Inflammatory macrophage treated with lipopolysaccharide for 4 hours (primary cell): ENCODE results near the gene LDLRAD4.

Experiments
- DNase-seq: peaks from one replicate; pipeline ENCODE4 v3.0.0-alpha.2; 2020

LDLRAD4 gene

DNA sequence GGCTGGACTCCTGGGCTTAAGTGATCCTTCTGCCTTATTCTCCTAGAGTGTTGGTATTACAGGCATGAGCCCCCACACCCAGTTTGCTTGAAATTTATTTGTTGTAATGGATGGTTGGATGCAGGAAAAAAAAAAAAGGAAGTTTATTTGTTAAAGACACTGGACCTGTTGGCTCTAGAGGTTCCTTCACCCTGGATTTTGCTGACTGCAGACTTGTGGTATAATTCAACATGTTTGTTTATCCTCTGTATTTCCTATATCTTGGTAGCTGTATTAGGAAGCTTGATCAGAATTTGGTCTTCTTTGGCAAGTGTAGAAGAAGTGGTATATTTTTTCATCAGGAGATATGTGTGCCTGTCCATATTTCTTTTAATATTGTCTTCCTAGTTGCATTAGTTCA lies 138.7 kb downstream of the LDLRAD4 start:
- DNase-seq = no peak

DNA sequence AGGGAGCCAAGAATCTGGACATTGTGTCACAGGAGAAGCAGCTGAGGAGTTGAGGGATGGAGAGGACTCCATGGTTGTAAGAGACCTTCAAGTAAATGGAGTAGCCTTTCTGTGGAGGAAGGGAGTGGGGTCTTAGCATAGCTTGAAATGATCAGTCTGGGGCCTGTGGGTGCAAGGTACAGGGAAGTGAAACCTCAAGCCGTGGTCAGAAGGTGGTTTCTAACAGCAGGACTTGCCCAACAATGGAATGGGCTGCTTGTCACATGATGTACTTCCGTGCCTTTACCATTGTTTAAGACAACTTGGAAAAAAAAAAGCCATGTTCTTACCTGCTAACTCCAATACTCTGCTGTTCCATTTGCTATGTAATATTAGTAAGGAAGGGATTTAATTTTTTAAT lies 140.7 kb downstream of the LDLRAD4 start:
- peak; percentile 64 for DNase-seq

DNA sequence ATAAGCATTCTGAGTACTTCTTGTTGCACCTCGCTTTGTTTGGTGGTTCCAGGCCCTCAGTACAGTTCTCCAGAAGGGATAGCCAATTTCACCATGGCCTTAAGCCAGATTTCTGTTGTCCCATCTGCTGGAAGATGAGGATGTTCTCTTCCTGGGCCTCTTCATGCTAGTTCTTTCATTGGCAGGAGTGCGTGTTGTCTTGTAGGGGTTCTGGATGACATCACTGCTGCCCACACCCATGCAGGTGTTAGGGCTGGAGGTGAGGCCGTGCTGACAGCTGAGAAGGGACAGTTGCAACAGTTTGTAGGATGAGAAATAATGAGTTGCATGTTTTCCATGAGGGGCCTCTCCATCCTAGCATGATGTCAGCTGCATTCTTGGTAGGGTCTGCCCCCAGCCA lies 142.9 kb downstream of the LDLRAD4 start:
- no peak for DNase-seq

DNA sequence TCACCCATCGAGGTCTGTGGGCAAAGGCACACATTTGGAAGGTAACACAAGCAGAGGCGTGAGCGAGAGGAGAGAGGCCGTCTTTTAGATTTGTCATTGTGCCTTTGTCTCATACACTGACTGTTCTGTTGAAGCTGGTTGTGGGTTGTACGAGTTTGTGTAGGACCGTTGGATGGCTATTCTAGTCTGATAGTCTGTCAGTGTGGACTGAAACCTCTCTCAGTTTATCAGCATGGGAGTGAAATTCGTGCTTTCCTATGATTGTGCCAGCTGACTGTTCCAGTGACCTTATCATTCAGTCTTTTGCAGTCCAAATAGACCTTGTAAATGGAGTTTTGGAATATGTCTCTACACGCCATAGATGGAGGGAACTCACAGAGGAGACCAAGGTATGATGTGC lies 143.5 kb downstream of the LDLRAD4 start:
- DNase-seq = no peak

DNA sequence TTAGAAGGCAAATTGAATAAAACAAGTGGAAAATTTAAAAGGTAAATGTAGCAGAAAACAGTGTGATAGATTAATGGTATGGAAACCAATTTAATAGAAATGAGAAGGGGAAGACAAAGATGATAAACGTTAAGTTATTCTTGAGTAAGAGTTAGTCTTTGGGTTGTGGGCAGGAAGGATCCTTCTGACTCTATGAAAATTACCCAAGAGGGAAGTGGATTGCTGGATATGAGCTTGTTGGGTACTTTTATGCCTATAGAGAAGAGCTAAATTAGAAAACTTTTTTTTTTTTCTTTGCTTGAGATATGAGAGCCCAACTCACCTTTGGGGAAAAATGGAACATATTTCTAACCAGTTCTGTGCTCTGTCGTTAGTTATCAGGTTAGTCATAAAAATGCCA lies 144.0 kb downstream of the LDLRAD4 start:
- DNase-seq = peak; percentile 78

DNA sequence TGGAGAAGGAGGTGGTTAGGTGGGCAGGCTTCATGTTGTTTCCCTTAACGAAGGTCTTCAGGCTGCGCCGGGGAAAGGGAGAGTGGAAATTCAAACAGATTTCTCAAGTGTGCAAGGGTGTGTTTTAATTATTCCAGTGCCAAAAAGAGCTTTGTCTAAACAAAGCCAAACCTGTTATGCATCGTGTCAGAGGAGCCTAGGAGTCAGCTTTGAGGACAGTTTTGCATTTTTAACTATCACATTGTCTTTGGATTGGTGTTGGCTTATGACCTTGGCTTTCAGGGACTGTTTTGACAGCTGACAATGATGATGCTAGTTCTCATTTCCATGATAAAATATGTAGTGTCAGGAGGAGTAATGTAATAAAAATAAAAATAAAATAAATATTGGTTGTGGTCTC lies 144.8 kb downstream of the LDLRAD4 start:
- no peak for DNase-seq

DNA sequence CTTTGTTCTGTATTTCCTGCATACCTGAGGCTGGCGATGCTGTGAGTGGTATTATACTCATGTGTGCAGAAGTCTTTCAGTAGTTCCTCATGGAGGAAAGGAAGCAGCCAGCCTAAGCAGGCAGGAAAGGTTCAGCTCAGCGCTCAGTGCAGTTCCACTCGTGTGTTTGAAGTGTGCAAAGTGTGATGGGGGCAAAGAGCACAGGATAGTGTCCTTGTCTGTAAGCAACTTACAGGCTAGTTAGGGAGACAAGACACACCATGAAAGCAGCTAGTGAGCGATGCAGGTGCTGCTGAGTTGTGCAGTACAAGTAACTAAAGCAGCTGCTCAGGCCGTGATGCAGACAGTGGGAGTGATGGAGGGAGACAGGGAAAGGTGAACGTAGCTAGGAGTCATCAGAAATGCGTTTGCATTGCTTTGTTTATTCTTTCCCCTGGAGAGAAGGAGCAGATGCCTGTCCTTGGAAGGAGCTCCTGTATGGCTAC lies 146.2 kb downstream of the LDLRAD4 start:
- DNase-seq = no peak

DNA sequence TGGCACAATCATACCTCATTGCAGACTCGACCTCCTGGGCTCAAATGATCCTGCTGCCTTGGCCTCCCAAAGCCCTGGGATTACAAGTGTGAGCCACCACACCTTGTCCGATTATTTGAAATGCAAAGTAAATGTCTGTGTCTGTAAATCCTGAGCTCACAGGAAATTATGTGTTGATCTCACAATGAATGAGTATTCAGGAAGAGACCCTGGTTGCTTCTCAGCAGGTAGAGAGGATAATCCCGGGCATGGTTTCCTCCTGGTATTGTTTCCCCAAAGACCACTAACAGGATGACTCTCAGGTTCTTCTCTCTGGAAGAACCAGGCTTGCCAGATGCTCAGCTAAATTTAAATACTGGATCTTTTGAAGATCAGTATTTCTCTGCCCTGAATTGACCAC lies 147.6 kb downstream of the LDLRAD4 start:
- no peak for DNase-seq

DNA sequence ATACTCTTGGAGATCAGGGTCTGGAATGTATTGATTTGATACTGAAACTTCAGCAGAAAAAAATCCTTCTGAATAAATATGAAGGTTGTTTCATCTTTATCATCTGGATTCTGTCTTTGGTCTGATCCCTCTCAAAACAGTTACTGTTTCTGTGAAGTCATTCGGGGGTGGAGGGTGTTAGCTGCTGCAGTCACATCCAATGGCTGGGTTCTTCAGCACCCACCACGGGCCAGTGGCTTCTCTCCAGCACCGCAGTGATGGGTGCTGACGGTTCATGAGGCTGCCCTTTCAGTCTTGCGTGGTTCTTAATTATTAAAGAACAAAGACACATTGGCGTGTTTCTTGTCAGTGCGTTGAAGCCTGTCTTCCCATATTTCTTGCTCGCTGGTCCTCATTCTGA lies 148.0 kb downstream of the LDLRAD4 start:
- no peak for DNase-seq

DNA sequence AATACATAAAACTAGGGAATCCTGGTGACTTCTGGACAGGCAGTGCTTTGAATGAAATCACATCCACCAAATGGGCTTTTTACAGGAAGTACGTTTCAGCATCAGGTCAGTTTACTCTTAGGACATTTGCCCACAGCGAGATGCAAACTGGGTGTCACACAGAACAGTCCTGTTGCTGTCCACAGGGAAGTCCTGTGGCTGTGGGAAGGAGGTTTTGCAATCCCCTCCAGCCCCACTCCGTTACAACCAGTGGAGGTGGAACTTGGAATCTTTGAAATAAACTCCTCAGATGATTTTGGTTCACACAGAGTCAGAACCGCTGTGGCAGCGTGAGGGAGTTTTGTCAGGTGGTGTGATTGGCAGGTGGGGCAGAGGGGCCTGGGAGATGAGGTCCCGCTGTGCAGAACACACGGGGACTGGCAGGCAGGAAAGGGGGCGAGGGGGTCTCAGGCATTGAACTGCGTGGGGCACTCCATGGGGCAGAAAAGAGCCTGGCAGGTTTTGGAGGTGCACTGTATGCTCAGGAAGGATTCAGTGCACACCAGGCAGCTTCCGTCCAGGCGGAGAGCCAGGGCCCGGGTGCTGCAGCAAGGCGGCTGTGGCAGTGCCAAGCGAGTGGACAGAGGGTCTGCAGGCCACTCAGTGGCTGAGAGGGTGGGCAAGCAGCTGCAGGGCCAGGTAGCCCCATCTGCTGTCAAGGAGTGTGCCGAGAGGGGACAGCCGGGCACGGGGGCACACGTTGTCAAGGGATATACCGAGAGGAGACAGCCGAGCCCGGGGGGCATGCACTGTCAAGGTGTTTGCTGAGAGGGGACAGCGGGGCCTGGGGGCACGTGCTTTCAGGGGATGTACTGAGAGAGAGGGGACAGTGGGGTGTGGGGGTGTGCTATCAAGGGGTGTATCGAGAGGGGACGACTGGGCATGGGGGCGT lies 148.7 kb downstream of the LDLRAD4 start:
- peak; percentile 54 for DNase-seq

DNA sequence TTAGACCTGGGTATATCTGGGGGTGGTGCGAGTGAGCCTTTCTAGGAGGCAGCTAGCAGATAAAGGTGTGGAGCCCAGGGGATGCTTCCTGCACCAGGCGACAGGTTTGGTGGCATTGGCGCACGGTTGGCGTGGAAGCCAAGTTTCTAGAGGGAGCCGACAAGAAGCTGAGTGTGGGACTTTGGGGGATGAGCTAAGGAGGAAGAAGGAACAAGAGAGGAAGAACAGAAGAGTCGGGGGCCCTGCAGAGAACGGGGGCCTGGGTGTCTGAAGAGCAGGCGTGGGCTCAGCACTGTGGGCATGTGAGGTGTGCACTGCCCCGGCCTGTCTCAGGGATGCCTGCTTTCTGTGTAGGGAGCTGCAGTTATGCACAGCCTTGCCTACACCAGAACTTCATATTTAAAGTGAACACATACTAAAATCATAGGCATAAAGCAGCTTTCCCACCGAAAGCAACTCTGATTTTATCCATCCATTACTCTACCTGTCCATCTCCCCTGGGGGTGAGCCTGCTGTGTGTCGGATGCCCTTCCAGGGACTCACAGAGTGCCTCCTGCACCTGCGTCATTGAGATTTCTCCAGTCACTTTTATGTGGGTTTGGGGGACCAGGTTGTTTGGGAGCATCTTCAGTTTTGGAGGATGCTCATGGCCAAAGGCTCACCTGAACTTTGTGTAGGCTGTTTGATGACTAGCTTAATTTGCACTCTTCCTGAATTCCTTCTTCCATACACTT lies 149.7 kb downstream of the LDLRAD4 start:
- no peak for DNase-seq

DNA sequence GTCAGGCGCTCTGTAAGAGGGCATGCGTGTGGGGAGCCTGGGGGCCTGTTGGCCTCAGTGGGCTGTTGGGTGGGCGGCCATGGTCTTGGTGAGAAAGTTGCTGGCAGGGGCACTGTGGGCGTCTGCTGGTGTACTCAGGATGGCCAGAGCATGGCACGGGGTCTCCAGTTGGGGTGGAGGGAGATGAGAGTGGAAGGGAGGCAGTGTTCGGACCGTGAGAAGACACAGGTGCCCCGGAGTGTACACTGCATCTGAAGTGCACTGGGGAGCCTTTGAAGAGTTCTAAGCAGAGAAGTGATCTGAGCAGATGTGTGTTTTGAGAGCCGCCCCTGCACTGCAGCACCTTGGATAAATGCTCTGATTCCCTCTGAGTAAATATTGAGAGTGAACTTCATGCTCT lies 150.8 kb downstream of the LDLRAD4 start:
- DNase-seq = no peak

DNA sequence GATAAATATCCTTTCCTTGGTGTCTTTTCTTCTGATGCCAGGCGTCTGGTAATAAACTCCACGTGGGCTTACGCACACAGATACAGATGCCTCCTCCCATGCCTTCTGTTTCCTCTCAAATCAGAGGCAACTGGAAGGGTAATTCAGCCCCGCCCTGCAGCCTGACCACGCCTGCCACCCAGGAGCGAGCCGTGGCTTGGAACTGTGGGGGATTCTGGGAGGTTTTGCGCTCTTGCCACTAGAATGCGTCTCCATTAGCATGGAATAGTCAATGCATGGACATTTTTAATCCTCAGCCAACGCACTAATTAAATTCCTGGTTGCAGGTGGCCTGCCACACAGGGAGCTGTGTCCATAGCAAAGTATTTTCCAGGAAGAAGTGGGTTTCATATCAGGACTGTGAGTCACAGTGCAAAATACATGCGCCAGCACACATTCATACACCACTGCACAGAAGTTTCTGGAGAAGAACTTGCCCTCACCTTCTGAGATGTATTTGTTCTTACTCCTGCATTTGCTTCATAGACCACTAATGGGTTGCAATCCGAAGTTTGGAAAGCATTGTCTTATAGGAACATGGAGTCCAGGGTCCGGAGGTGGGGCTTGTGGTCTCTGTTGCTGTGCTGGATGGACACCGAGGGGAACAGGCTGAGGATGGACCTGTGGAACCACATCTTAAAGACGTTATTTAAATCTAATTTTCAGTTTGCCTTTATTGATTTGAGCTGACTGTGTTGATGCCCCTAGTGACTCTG lies 151.4 kb downstream of the LDLRAD4 start:
- no peak for DNase-seq

DNA sequence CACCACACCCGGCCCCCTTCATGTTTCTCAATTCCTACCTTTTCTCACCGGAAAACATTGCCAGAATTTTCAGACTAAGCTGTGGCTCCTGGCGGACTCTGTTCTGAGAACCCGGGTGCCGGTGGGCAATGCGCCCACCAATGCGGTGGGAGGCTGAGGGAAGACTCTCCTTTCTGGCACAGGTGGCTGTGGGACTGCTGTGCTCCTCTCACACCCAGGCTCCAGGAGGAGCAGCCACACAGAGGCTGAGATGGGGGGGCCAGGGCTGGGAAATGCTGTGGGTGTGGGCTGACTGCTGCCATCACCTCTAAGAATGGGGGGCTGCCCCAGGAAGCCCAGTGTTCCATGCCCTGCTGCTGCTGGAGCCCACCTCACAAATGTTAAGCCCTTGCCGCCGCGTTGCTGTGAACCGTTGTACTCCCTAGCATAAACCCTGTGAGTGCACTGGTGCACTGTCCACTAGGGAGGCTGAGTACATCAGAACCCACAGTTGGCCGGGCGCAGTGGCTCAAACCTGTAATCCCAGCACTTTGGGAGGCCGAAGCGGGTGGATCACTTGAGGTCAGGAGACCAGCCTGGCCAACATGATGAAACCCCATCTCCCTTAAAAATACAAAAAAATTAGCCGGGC lies 152.6 kb downstream of the LDLRAD4 start:
- DNase-seq = no peak

DNA sequence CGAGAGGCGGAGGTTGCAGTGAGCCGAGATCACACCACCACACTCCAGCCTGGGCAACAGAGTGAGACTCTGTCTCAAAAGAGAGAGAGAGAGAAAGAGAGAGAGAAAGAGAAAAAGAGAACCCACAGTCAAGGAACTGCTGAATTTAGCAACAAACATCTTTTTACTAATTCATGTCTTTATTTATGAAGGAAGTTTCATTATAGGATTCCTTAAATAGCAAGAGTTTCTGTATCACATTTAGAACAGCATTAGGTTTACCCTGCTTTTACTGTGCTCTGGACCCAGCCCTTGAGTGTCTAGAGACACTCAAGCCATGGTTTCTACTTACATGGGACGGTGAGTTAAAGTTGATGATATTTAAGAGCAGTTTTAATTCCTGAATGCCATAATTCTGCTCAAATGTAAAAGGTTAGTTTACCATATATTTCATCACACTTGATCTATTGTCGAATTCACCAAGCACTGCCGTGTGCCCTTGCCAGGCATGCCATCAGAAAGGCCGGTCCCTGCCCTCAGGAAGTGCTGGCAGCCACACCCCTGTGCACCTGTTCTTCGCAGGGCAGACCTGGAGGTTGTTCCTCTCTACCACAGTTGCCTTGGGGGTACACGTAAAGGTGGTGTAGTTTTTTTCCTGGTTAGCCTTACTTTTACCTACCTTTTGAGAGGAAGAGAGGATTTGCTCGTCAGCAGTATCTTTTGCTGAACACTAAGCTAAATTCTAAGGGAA lies 153.3 kb downstream of the LDLRAD4 start:
- no peak for DNase-seq

DNA sequence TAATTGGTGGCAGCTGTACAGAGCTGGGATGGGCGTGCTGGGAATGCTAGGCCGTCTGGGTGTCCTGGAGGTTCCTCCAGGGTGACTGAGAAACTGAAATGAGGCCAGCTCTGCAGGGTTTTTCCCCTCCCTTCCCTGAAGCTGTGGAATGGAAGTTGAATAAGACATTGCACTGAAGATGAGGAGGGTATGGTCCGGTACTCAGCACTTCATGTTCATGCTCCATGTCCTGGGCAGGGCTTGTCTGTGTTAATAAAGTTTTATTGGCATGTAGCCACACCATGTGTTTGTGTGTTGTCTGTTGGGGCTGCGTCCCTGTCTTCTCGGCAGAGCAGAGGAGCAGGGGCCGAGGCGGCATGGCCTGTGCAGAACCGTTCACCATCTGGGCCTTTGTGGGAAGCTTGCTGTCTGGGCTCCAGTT lies 154.0 kb downstream of the LDLRAD4 start:
- DNase-seq = no peak

DNA sequence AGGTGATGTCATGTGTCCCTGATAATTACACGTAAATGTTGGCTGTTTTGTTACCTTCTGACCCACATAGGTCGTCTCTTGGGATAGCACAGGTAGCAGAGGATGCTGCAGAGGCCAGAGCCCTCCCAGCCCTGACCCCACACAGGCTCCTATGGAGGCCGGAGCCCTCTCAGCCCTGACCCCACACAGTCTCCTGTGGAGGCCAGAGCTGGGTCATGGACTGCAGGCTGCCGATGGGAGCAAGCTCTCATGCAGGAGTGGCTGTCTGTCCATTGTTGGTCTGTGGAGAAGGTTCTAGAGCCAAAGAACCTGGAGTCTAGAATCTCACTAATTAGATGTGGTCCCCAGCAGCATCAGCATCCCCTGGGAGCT lies 155.5 kb downstream of the LDLRAD4 start:
- DNase-seq = no peak

DNA sequence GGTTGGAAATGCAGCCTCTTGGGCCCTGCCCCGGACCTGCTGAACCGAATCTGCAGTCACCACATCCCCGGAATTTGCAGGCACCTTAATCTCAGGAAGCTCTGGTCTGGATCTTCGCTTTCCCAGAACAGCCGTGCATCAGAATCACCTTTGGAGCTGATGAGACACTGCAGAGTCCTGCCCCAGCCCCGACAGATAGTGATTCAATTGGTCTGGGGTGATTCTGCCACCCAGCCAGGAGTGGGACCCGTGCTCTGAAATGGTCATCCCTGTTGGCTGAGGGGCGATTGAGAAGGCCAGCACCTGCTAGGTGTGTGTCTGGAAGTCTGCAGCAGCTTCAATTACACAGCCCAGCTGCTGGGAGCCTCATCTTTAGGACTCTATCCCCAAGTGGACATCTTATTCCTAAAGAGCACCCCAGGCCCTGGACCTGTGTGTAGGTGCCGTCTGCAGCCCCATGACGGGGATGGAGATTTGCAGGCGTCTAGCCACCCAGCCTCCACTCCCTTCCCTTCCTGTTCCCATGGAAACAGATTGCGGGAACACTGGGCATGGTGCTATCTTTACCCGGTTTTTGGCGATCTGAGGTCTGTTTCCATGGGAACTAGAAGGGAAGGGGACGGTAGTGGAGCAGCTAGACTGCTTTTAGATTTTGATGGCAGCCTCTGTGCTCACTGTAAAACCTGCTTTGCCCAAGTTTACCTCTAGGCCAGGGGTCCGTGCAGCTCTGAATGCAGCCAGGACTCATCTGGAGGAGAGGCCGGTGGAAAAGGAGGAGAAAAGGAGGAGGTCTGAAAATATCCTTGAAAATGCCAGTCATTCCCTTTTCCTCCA lies 156.1 kb downstream of the LDLRAD4 start:
- no peak for DNase-seq

DNA sequence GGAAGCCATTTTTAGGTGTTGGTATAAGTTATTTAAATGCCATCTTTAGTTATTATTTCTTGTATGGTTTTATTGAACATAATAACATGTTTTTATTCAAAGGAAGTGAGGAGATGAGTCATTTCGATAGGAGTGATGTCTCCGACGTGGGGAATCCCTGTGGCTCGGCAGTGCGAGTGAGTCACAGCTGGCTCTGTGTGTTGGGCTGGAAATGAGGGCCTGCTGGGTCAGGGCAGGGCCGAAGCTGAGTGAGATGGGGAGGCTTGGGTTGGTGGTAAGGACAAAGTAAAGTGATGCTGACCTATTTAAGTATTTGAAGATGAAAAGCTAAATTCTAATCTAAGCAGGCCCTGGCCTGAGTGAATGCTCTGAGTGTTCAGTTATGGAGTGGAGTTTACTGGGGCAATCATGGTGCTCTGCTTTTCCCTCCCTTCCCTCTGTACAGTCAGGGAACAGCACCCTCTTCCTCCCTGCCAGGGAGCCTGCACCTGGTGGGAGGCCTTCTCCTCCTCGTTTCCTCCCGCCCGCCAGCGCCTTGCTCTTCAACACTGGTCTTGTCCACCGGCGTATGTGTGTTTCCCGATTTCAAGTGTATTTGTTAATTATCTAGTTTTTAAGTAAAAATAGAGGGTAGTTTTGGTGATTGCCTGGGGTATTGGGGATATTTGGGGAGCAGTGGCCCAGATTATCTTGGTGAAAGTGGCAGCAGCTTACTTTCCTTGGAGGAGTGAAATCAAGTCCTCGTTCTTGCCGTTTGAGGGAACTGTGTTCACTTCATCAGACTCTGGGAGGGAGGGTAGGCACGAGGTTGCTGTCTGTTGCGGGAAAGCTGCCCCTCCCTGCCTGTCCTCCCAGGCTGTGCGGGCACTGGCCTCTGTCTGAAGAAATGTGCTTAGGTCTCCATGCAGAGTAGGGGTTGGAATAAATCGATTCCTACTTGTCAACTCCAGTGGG lies 157.0 kb downstream of the LDLRAD4 start:
- DNase-seq = peak; percentile 89

DNA sequence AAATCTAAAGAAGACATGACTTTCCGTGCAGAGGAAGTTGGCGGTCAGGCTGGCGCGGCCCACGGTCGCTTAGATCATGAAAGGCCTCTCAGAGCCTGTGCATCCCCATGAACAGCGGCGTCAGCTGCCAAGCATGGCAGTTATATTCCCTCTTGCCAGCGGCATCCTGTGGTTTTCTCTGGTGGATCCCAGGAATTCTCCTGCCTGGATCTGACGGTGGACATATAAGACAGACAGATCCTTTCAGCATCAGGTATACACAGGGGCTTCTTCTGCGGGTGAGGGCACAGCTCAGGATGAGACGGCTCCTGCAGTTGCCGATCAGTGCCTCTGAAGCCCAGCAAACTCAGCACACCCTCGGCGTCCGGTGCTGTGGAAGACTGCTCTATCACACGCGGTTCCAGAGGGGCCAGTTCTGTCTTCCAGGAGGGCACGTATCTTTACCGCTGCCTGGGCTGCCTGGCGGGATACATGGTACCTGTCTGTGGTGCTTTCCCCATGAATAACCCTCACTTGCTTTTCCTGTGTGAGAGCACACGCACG lies 157.8 kb downstream of the LDLRAD4 start:
- no peak for DNase-seq
